ENCODE results near the gene SHLD1.
"Not testable (repeated sequence)": the region's sequence is repeated elsewhere in the genome, so short reads cannot be mapped to it uniquely, and the experiment has no call there.

The SHLD1 gene

GRCh38 chr20:5749952-5750779, at the start of gene SHLD1:
TSS of gene SHLD1 (plus strand) at chr20:5750401. CDS start at chr20:5772866, 22,465 bp downstream.
- DNase-seq (ENCODE audit: low read depth in 1 of 2, low spot score in 1 of 2): peak; percentile 55 to 77

GRCh38 chr20:5702339-5702738, 47.9 kb upstream of the SHLD1 start:
- not testable (repeated sequence) for DNase-seq (ENCODE audit: low read depth in 1 of 2, low spot score in 1 of 2)

GRCh38 chr20:5703681-5704101, 46.5 kb upstream of the SHLD1 start:
- no peak for DNase-seq (ENCODE audit: low read depth in 1 of 2, low spot score in 1 of 2)

- no peak for DNase-seq (ENCODE audit: low read depth in 1 of 2, low spot score in 1 of 2)
These were observed 44.4 kb upstream of the SHLD1 start for GRCh38 chr20:5705827-5706226.

GRCh38 chr20:5706797-5707196, 43.4 kb upstream of the SHLD1 start:
- DNase-seq (ENCODE audit: low read depth in 1 of 2, low spot score in 1 of 2): no peak

- no peak for DNase-seq (ENCODE audit: low read depth in 1 of 2, low spot score in 1 of 2)
These were observed 39.6 kb upstream of the SHLD1 start for GRCh38 chr20:5710551-5710950.

- DNase-seq (ENCODE audit: low read depth in 1 of 2, low spot score in 1 of 2): peak; percentile 8 to 54
These were observed 35.8 kb upstream of the SHLD1 start for GRCh38 chr20:5714261-5715041.

GRCh38 chr20:5715071-5715841, 34.9 kb upstream of the SHLD1 start:
- DNase-seq (ENCODE audit: low read depth in 1 of 2, low spot score in 1 of 2): no peak

GRCh38 chr20:5716953-5717352, 33.2 kb upstream of the SHLD1 start:
- DNase-seq (ENCODE audit: low read depth in 1 of 2, low spot score in 1 of 2): no peak

- no peak for DNase-seq (ENCODE audit: low read depth in 1 of 2, low spot score in 1 of 2)
These were observed 31.2 kb upstream of the SHLD1 start for GRCh38 chr20:5718896-5719595.

GRCh38 chr20:5719861-5720403, 30.3 kb upstream of the SHLD1 start:
- DNase-seq (ENCODE audit: low read depth in 1 of 2, low spot score in 1 of 2): no peak

GRCh38 chr20:5720696-5721095, 29.5 kb upstream of the SHLD1 start:
- no peak for DNase-seq (ENCODE audit: low read depth in 1 of 2, low spot score in 1 of 2)

GRCh38 chr20:5721356-5721755, 28.8 kb upstream of the SHLD1 start:
- DNase-seq (ENCODE audit: low read depth in 1 of 2, low spot score in 1 of 2): not testable (repeated sequence)

GRCh38 chr20:5722927-5723326, 27.3 kb upstream of the SHLD1 start:
- no peak for DNase-seq (ENCODE audit: low read depth in 1 of 2, low spot score in 1 of 2)

- not testable (repeated sequence) for DNase-seq (ENCODE audit: low read depth in 1 of 2, low spot score in 1 of 2)
These were observed 25.1 kb upstream of the SHLD1 start for GRCh38 chr20:5725183-5725463.

- no peak for DNase-seq (ENCODE audit: low read depth in 1 of 2, low spot score in 1 of 2)
These were observed 23.1 kb upstream of the SHLD1 start for GRCh38 chr20:5727018-5727515.

- no peak for DNase-seq (ENCODE audit: low read depth in 1 of 2, low spot score in 1 of 2)
These were observed 20.9 kb upstream of the SHLD1 start for GRCh38 chr20:5729348-5729747.

- DNase-seq (ENCODE audit: low read depth in 1 of 2, low spot score in 1 of 2): no peak
These were observed 20.1 kb upstream of the SHLD1 start for GRCh38 chr20:5730131-5730530.

- no peak for DNase-seq (ENCODE audit: low read depth in 1 of 2, low spot score in 1 of 2)
These were observed 18.3 kb upstream of the SHLD1 start for GRCh38 chr20:5731753-5732366.

- DNase-seq (ENCODE audit: low read depth in 1 of 2, low spot score in 1 of 2): no peak
These were observed 15.6 kb upstream of the SHLD1 start for GRCh38 chr20:5734602-5735001.

Measured in activated CD4-positive, alpha-beta T cell treated with anti-CD3 and anti-CD28 coated beads, Interleukin-2, amount 50 U/mL, for 24 hours (primary cell).